Neural cell (in vitro differentiated cells): ENCODE measurements around the gene PLD4. TPM values are rescaled to one million over a fixed set of nuclear protein-coding genes. Genes with fewer than 3 reads are reported as not detected.

Experiments used
- H2AFZ ChIP-seq: fragments of 200-600, 300-800 bp; sonication (generic), shearing (Covaris generic); 2 replicates; pipeline ENCODE4 v1.6.0; 2014; ENCODE audit warnings: low read depth, mild to moderate bottlenecking, antibody characterized with exemption, low read length, moderate library complexity
- H3F3A ChIP-seq: fragments of 200-600 bp; shearing (Covaris generic); 2 replicates; pipeline ENCODE4 v1.6.1; 2016; ENCODE audit warnings: mild to moderate bottlenecking, moderate library complexity, mixed read lengths, antibody characterized with exemption, low read length; ENCODE audit not compliant: insufficient read depth, poor library complexity, severe bottlenecking
- H3K27ac ChIP-seq: fragments of 200-600, 300-800 bp; sonication (generic), shearing (Covaris generic); 2 replicates; pipeline ENCODE4 v1.5.1; 2014; ENCODE audit warnings: mild to moderate bottlenecking, low read length, moderate library complexity
- H3K27me3 ChIP-seq: fragments of 300-800, 200-600 bp; sonication (generic), shearing (Covaris generic); 2 replicates; pipeline ENCODE4 v1.6.0; 2014; ENCODE audit warnings: mild to moderate bottlenecking, low read depth, low read length, moderate library complexity; ENCODE audit not compliant: insufficient read depth
- H3K36me3 ChIP-seq: fragments of 300-800, 200-600 bp; sonication (generic), shearing (Covaris generic); 2 replicates; pipeline ENCODE4 v1.5.1; 2014; ENCODE audit warnings: mild to moderate bottlenecking, antibody characterized with exemption, low read length, moderate library complexity; ENCODE audit not compliant: insufficient read depth
- H3K4me2 ChIP-seq: fragments of 300-800, 200-600 bp; sonication (generic), shearing (Covaris generic); 2 replicates; pipeline ENCODE4 v1.6.0; 2014; ENCODE audit warnings: mild to moderate bottlenecking, low read length
- H3K4me3 ChIP-seq: fragments of 300-800, 200-600 bp; sonication (generic), shearing (Covaris generic); 2 replicates; pipeline ENCODE4 v1.5.1; 2014; ENCODE audit warnings: mild to moderate bottlenecking, low read length, moderate library complexity
- H3K79me2 ChIP-seq: fragments of 200-600 bp; shearing (Covaris generic); replicated peaks from 2 replicates; pipeline ENCODE4 v1.6.0; 2014; ENCODE audit warnings: mild to moderate bottlenecking, low read length, moderate library complexity; ENCODE audit not compliant: insufficient read depth
- H3K9ac ChIP-seq: fragments of 300-800, 200-600 bp; sonication (generic), shearing (Covaris generic); 2 replicates; pipeline ENCODE4 v1.6.1; 2016; ENCODE audit warnings: mild to moderate bottlenecking, low read length, mixed read lengths
- H3K9me2 ChIP-seq: fragments of 200-600 bp; shearing (Covaris generic); 2 replicates; pipeline ENCODE4 v1.6.1; 2016; ENCODE audit warnings: mild to moderate bottlenecking, low read length, mixed read lengths; ENCODE audit not compliant: insufficient read depth
- H3K9me3 ChIP-seq: fragments of 200-600, 300-800 bp; sonication (generic), shearing (Covaris generic); 2 replicates; pipeline ENCODE4 v1.6.1; 2016; ENCODE audit warnings: mild to moderate bottlenecking, mixed run types, low read length, moderate library complexity, mixed read lengths
- H4K20me1 ChIP-seq: fragments of 200-600 bp; shearing (Covaris generic); 2 replicates; pipeline ENCODE4 v1.6.1; 2016; ENCODE audit warnings: mild to moderate bottlenecking, mixed run types; ENCODE audit not compliant: insufficient read depth
- CTCF ChIP-seq: fragments of 450-650 bp; IDR thresholded peaks from 2 replicates; pipeline ENCODE4 v1.5.1; 2014; ENCODE audit warnings: antibody characterized with exemption, mild to moderate bottlenecking, moderate library complexity; ENCODE audit not compliant: poor library complexity, severe bottlenecking
- EP300 ChIP-seq: fragments of 450-650 bp; conservative IDR thresholded peaks from 2 replicates; pipeline ENCODE4 v1.6.1; 2014; ENCODE audit warnings: antibody characterized with exemption, mild to moderate bottlenecking, moderate library complexity; ENCODE audit not compliant: poor library complexity, severe bottlenecking
- EZH2 ChIP-seq: fragments of 200-600, 300-800 bp; shearing (Covaris generic), sonication (generic); IDR thresholded peaks from 2 replicates; pipeline ENCODE4 v1.6.1; 2014; ENCODE audit warnings: antibody characterized with exemption, low read length, borderline replicate concordance, mild to moderate bottlenecking; ENCODE audit not compliant: insufficient read depth, poor library complexity, severe bottlenecking
- MXI1 ChIP-seq: fragments of 450-650 bp; conservative IDR thresholded peaks from 2 replicates; pipeline ENCODE4 v1.6.1; 2014; ENCODE audit warnings: antibody characterized with exemption, mild to moderate bottlenecking; ENCODE audit not compliant: poor library complexity, severe bottlenecking
- POLR2AphosphoS5 ChIP-seq: IDR thresholded peaks from 2 replicates; pipeline ENCODE4 v1.6.1; 2012
- RAD21 ChIP-seq: fragments of 450-650 bp; conservative IDR thresholded peaks from 2 replicates; pipeline ENCODE4 v1.6.1; 2014; ENCODE audit warnings: antibody characterized with exemption, mild to moderate bottlenecking, moderate library complexity
- REST ChIP-seq: IDR thresholded peaks from 2 replicates; pipeline ENCODE4 v1.6.1; 2012; ENCODE audit warnings: borderline replicate concordance
- SMC3 ChIP-seq: fragments of 450-650 bp; conservative IDR thresholded peaks from 2 replicates; pipeline ENCODE4 v1.6.1; 2014; ENCODE audit warnings: antibody characterized with exemption, mild to moderate bottlenecking, moderate library complexity; ENCODE audit not compliant: poor library complexity
- TAF1 ChIP-seq: IDR thresholded peaks from 2 replicates; pipeline ENCODE4 v1.6.1; 2012; ENCODE audit warnings: low read depth
- polyA plus RNA-seq: library from polyadenylated mRNA; depleted of rRNA; stranded (reverse); fragments of >200 nt; gene quantifications from 2 replicates; pipeline ENCODE4 v1.2.3, GENCODE V29; 2014

Gene PLD4
- polyA plus RNA-seq, 1 donor from 2014 or later, result not detected

- H3F3A ChIP-seq, result no peaks in the 10 kb centered on the region
- H3K36me3 ChIP-seq, result no peaks in the 10 kb centered on the region
- no peak overlapping the region for H3K9ac ChIP-seq
- no peak for TF ChIP-seq RAD21
- TF ChIP-seq SMC3, result no peak
- no peak for TF ChIP-seq TAF1
- no peak for TF ChIP-seq CTCF
- no peak for TF ChIP-seq POLR2AphosphoS5
- no peak for TF ChIP-seq EP300
- no peak for TF ChIP-seq MXI1
- TF ChIP-seq EZH2, result no peak
- TF ChIP-seq REST, result no peak
- H2AFZ ChIP-seq, result no peak overlapping the region
- H3K27me3 ChIP-seq, result no peaks in the 10 kb centered on the region
- H3K27ac ChIP-seq, result no peak overlapping the region
- no peak overlapping the region for H3K4me2 ChIP-seq
- H3K9me2 ChIP-seq, result no peaks in the 10 kb centered on the region
- H3K4me3 ChIP-seq, result no peak overlapping the region
- H4K20me1 ChIP-seq, result no peaks in the 10 kb centered on the region
- no peaks in the 10 kb centered on the region for H3K9me3 ChIP-seq
- no peaks in the 10 kb centered on the region for H3K79me2 ChIP-seq
These were observed 30.1 kb upstream of the PLD4 start for GRCh38 chr14:104894331-104895206.

- Histone ChIP-seq H3K9me2 (no peaks in the 10 kb centered on the region), H3K9me3 (no peaks in the 10 kb centered on the region), H3K4me3 (no peak overlapping the region), H3K4me2 (no peak overlapping the region), H3K79me2 (no peaks in the 10 kb centered on the region), H3F3A (no peaks in the 10 kb centered on the region), H3K27ac (no peak overlapping the region), H4K20me1 (no peaks in the 10 kb centered on the region), H3K9ac (no peak overlapping the region), H3K27me3 (no peaks in the 10 kb centered on the region), H3K36me3 (no peaks in the 10 kb centered on the region), H2AFZ (no peak overlapping the region)
- TF ChIP-seq MXI1, result no peak
- TF ChIP-seq REST, result no peak
- TF ChIP-seq RAD21, result no peak
- TF ChIP-seq EZH2, result no peak
- TF ChIP-seq CTCF, result no peak
- no peak for TF ChIP-seq EP300
- TF ChIP-seq TAF1, result no peak
- no peak for TF ChIP-seq POLR2AphosphoS5
- TF ChIP-seq SMC3, result no peak
These were observed 29.4 kb upstream of the PLD4 start for GRCh38 chr14:104895207-104895785.
